T-helper 2 cell treated with Interferon-gamma antibody and Interleukin-4, amounts not matched to agents 5 μg/mL and 100 μg/mL, for 36 hours (primary cell): ENCODE results near the gene ZNF433.
"Not testable (repeated sequence)": the region's sequence is repeated elsewhere in the genome, so short reads cannot be mapped to it uniquely, and the experiment has no call there.

Source experiments
- DNase-seq: peaks from one replicate; pipeline ENCODE4 v3.0.0; 2021; ENCODE audit warnings: low spot score
- H3K27ac Mint-ChIP-seq: one replicate; pipeline ENCODE4 v1.8.0; 2021; ENCODE audit warnings: mild to moderate bottlenecking, mixed read lengths
- H3K27me3 Mint-ChIP-seq: one replicate; pipeline ENCODE4 v1.8.0; 2021; ENCODE audit warnings: low read depth, mixed read lengths
- H3K36me3 Mint-ChIP-seq: one replicate; pipeline ENCODE4 v1.8.0; 2021; ENCODE audit warnings: low read depth, mixed read lengths
- H3K4me1 Mint-ChIP-seq: one replicate; pipeline ENCODE4 v1.8.0; 2021; ENCODE audit warnings: low read depth, mixed read lengths
- H3K4me3 Mint-ChIP-seq: one replicate; pipeline ENCODE4 v1.8.0; 2022; ENCODE audit warnings: mild to moderate bottlenecking, moderate library complexity, mixed read lengths
- H3K9me3 Mint-ChIP-seq: one replicate; pipeline ENCODE4 v1.8.0; 2021; ENCODE audit warnings: mixed read lengths

ZNF433 gene

GRCh38 chr19:12035220-12036172 is at the start of gene ZNF433:
Gene ZNF433, minus strand, starts transcription at chr19:12035679. Its CDS starts 140 bp downstream, at chr19:12035539.
- Mint-ChIP-seq H3K4me1 (peaks cover 2% of the 10 kb centered on the region), H3K9me3 (peaks cover 49% of the 10 kb centered on the region), H3K36me3 (peaks cover 18% of the 10 kb centered on the region), H3K27me3 (no peaks in the 10 kb centered on the region), H3K27ac (no peak within 1 kb of the TSS), H3K4me3 (peak within 1 kb of the TSS; percentile 70)
- peak; percentile 51 for DNase-seq

- not testable (repeated sequence) for H3K36me3 Mint-ChIP-seq, H3K4me1 Mint-ChIP-seq, DNase-seq, H3K27ac Mint-ChIP-seq, H3K4me3 Mint-ChIP-seq, H3K27me3 Mint-ChIP-seq
- peaks cover 21% of the 10 kb centered on the region for H3K9me3 Mint-ChIP-seq
Observed at GRCh38 chr19:12083336-12083735, 47.9 kb upstream of the ZNF433 start.

GRCh38 chr19:12077375-12077774 is 41.9 kb upstream of the ZNF433 start:
- Mint-ChIP-seq H3K4me1 (no peaks in the 10 kb centered on the region), H3K36me3 (peaks cover 24% of the 10 kb centered on the region), H3K9me3 (peaks cover 44% of the 10 kb centered on the region), H3K27ac (no peak overlapping the region), H3K27me3 (no peaks in the 10 kb centered on the region), H3K4me3 (no peak overlapping the region)
- no peak for DNase-seq

- not testable (repeated sequence) for H3K4me3 Mint-ChIP-seq, H3K27me3 Mint-ChIP-seq, H3K27ac Mint-ChIP-seq, H3K4me1 Mint-ChIP-seq, DNase-seq
- H3K36me3 Mint-ChIP-seq: peaks cover 22% of the 10 kb centered on the region
- peaks cover 41% of the 10 kb centered on the region for H3K9me3 Mint-ChIP-seq
Observed at GRCh38 chr19:12076331-12076730, 40.9 kb upstream of the ZNF433 start.

GRCh38 chr19:12075538-12076139 is 40.2 kb upstream of the ZNF433 start:
- Mint-ChIP-seq H3K4me3 (no peak overlapping the region), H3K4me1 (no peaks in the 10 kb centered on the region), H3K27ac (no peak overlapping the region), H3K27me3 (no peaks in the 10 kb centered on the region), H3K9me3 (peaks cover 43% of the 10 kb centered on the region), H3K36me3 (peaks cover 22% of the 10 kb centered on the region)
- no peak for DNase-seq

GRCh38 chr19:12064590-12065538 is 29.4 kb upstream of the ZNF433 start, which contains the start of gene ZNF844:
Gene ZNF844, plus strand, starts transcription at chr19:12064731. Its CDS starts 143 bp downstream, at chr19:12064874.
- H3K9me3 Mint-ChIP-seq: peaks cover 14% of the 10 kb centered on the region
- DNase-seq: peak; percentile 58
- H3K4me3 Mint-ChIP-seq: peak within 1 kb of the TSS; percentile 74
- H3K27ac Mint-ChIP-seq: peak within 1 kb of the TSS; percentile 69
- H3K36me3 Mint-ChIP-seq: peaks cover 2% of the 10 kb centered on the region
- H3K27me3 Mint-ChIP-seq: no peaks in the 10 kb centered on the region
- peaks cover 2% of the 10 kb centered on the region for H3K4me1 Mint-ChIP-seq

GRCh38 chr19:12055784-12056183 is 20.3 kb upstream of the ZNF433 start:
- Mint-ChIP-seq H3K9me3 (peaks cover 4% of the 10 kb centered on the region), H3K27ac (no peak overlapping the region), H3K4me3 (no peak overlapping the region), H3K36me3 (peaks cover 4% of the 10 kb centered on the region), H3K4me1 (peaks cover 11% of the 10 kb centered on the region), H3K27me3 (peaks cover 7% of the 10 kb centered on the region)
- DNase-seq: no peak

- DNase-seq: peak; percentile 57
- Mint-ChIP-seq H3K9me3 (peaks cover 11% of the 10 kb centered on the region), H3K4me1 (peaks cover 9% of the 10 kb centered on the region), H3K27ac (peak within 1 kb of the TSS; percentile 55), H3K27me3 (peaks cover 7% of the 10 kb centered on the region), H3K36me3 (peaks cover 10% of the 10 kb centered on the region), H3K4me3 (peak within 1 kb of the TSS; percentile 87)
Observed at GRCh38 chr19:12052497-12053169, 17.2 kb upstream of the ZNF433 start, which contains the start of gene ZNF878. Gene ZNF878, minus strand, starts transcription at chr19:12052961. Its CDS starts 160 bp downstream, at chr19:12052801.

- no peak overlapping the region for H3K27ac Mint-ChIP-seq
- DNase-seq: no peak
- peaks cover 16% of the 10 kb centered on the region for H3K9me3 Mint-ChIP-seq
- peaks cover 7% of the 10 kb centered on the region for H3K27me3 Mint-ChIP-seq
- peaks cover 9% of the 10 kb centered on the region for H3K4me1 Mint-ChIP-seq
- H3K4me3 Mint-ChIP-seq: peak overlapping the region; percentile 76
- peaks cover 13% of the 10 kb centered on the region for H3K36me3 Mint-ChIP-seq
Observed at GRCh38 chr19:12052091-12052496, 16.6 kb upstream of the ZNF433 start.

- peaks cover 3% of the 10 kb centered on the region for H3K27me3 Mint-ChIP-seq
- peaks cover 5% of the 10 kb centered on the region for H3K4me1 Mint-ChIP-seq
- no peak overlapping the region for H3K4me3 Mint-ChIP-seq
- H3K27ac Mint-ChIP-seq: no peak overlapping the region
- no peak for DNase-seq
- peaks cover 41% of the 10 kb centered on the region for H3K36me3 Mint-ChIP-seq
- peaks cover 48% of the 10 kb centered on the region for H3K9me3 Mint-ChIP-seq
Observed at GRCh38 chr19:12047868-12048267, 12.4 kb upstream of the ZNF433 start.

- Mint-ChIP-seq H3K36me3 (peaks cover 37% of the 10 kb centered on the region), H3K4me3 (no peak overlapping the region), H3K27ac (no peak overlapping the region), H3K27me3 (no peaks in the 10 kb centered on the region), H3K4me1 (no peaks in the 10 kb centered on the region), H3K9me3 (peaks cover 54% of the 10 kb centered on the region)
- DNase-seq: no peak
Observed at GRCh38 chr19:12043752-12044422, 8.4 kb upstream of the ZNF433 start.

- H3K27me3 Mint-ChIP-seq: no peaks in the 10 kb centered on the region
- peaks cover 55% of the 10 kb centered on the region for H3K9me3 Mint-ChIP-seq
- H3K4me3 Mint-ChIP-seq: no peak overlapping the region
- no peak overlapping the region for H3K27ac Mint-ChIP-seq
- H3K36me3 Mint-ChIP-seq: peaks cover 38% of the 10 kb centered on the region
- H3K4me1 Mint-ChIP-seq: no peaks in the 10 kb centered on the region
- DNase-seq: no peak
Observed at GRCh38 chr19:12042893-12043292, 7.4 kb upstream of the ZNF433 start.
